Measurements from ENCODE around the gene GPX7. TPM values are rescaled to one million over a fixed set of nuclear protein-coding genes. Genes with fewer than 3 reads are reported as not detected.

Gene GPX7
- total RNA-seq, 2 donors from 2014 or later = 17.8 to 23.7 TPM

DNA sequence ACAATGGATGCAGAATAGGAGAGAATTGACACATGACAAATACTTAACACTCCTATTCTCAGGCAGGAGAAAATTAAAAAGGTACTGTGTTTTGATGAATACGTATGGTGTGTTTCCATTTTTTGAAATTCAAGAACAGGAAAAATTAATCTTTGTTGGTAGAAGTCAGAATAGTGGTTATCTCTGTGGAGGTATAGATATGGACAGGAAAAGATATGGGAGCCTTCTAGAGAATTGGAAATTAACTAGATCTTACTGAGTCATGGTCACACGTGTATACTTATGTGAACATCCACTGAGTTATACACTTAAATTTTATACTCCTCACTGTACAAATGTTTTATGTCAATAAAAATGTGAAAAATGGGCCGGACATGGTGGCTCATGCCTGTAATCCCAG lies 39.4 kb upstream of the GPX7 start:
- TF ChIP-seq, protein P1, sequence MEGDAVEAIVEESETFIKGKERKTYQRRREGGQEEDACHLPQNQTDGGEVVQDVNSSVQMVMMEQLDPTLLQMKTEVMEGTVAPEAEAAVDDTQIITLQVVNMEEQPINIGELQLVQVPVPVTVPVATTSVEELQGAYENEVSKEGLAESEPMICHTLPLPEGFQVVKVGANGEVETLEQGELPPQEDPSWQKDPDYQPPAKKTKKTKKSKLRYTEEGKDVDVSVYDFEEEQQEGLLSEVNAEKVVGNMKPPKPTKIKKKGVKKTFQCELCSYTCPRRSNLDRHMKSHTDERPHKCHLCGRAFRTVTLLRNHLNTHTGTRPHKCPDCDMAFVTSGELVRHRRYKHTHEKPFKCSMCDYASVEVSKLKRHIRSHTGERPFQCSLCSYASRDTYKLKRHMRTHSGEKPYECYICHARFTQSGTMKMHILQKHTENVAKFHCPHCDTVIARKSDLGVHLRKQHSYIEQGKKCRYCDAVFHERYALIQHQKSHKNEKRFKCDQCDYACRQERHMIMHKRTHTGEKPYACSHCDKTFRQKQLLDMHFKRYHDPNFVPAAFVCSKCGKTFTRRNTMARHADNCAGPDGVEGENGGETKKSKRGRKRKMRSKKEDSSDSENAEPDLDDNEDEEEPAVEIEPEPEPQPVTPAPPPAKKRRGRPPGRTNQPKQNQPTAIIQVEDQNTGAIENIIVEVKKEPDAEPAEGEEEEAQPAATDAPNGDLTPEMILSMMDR (conservative IDR thresholded peaks at IDR 0.05) = no peak
- Histone ChIP-seq H3K9me3 (ENCODE audit: control insufficient read depth, low read length) (peaks cover 5% of the 10 kb centered on the region), H3K9ac (ENCODE audit: extremely low read depth, low read length, poor library complexity, severe bottlenecking) (no peak overlapping the region), H3K27ac (ENCODE audit: low read depth, low read length) (no peak overlapping the region), H3K4me1 (ENCODE audit: control insufficient read depth, insufficient read depth, low read length) (peaks cover 2% of the 10 kb centered on the region), H3K4me3 (ENCODE audit: low read length) (no peak overlapping the region), H3K27me3 (ENCODE audit: control insufficient read depth, insufficient read depth, low read length, poor library complexity, severe bottlenecking) (no peaks in the 10 kb centered on the region), H3K36me3 (ENCODE audit: control insufficient read depth, insufficient read depth, low read length) (no peaks in the 10 kb centered on the region)
- no peaks in the 10 kb centered on the region for H3K9me3 Mint-ChIP-seq
- H3K27me3 Mint-ChIP-seq (ENCODE audit: insufficient read depth) = no peaks in the 10 kb centered on the region
- DNase-seq = no peak
- peaks cover 3% of the 10 kb centered on the region for H3K4me1 Mint-ChIP-seq
- no peak overlapping the region for H3K4me3 Mint-ChIP-seq
- no peak overlapping the region for H3K27ac Mint-ChIP-seq
- 89 to 100% methylated on average over 2 to 3 of the region's 3 CpGs for WGBS, 2 experiments (ENCODE audit: insufficient coverage in 1 of 2, insufficient read length in 1 of 2)
- no peaks in the 10 kb centered on the region for H3K36me3 Mint-ChIP-seq (ENCODE audit: low read depth)

DNA sequence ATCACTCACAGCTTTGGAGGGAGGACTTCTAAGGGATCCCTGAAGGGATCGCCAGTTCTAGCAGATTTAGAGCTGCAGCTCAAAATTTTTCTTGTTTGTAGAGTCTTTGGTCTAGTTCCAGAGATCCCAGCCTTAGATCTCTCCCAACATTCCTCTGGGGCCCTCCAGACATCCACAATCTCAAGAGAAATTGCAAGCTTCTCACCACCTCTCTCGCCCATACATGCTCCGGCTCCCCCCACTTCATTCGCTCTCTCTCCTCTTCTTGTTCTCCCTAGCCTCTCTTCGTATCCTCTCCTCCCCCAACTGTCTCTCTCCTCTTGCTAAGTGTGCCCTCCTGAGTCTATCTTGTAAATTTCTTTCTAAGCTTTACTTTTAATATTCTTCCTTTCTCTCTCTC lies 34.2 kb upstream of the GPX7 start:
- H3K4me3 ChIP-seq (ENCODE audit: low read length) = no peak overlapping the region
- Mint-ChIP-seq H3K9me3 (no peaks in the 10 kb centered on the region), H3K4me3 (no peak overlapping the region), H3K27me3 (ENCODE audit: insufficient read depth) (no peaks in the 10 kb centered on the region), H3K4me1 (peaks cover 11% of the 10 kb centered on the region), H3K36me3 (ENCODE audit: low read depth) (no peaks in the 10 kb centered on the region), H3K27ac (no peak overlapping the region)
- no peaks in the 10 kb centered on the region for H3K27me3 ChIP-seq (ENCODE audit: control insufficient read depth, insufficient read depth, low read length, poor library complexity, severe bottlenecking)
- WGBS, 2 experiments (ENCODE audit: insufficient coverage in 1 of 2, insufficient read length in 1 of 2) = 78 to 82% methylated on average over 5 of the region's 5 CpGs
- H3K27ac ChIP-seq (ENCODE audit: low read depth, low read length) = no peak overlapping the region
- H3K9ac ChIP-seq (ENCODE audit: extremely low read depth, low read length, poor library complexity, severe bottlenecking) = no peak overlapping the region
- H3K9me3 ChIP-seq (ENCODE audit: control insufficient read depth, low read length) = no peaks in the 10 kb centered on the region
- TF ChIP-seq, protein P1 (conservative IDR thresholded peaks at IDR 0.05) = no peak
- no peaks in the 10 kb centered on the region for H3K36me3 ChIP-seq (ENCODE audit: control insufficient read depth, insufficient read depth, low read length)
- no peak for DNase-seq
- H3K4me1 ChIP-seq (ENCODE audit: control insufficient read depth, insufficient read depth, low read length) = peaks cover 6% of the 10 kb centered on the region

DNA sequence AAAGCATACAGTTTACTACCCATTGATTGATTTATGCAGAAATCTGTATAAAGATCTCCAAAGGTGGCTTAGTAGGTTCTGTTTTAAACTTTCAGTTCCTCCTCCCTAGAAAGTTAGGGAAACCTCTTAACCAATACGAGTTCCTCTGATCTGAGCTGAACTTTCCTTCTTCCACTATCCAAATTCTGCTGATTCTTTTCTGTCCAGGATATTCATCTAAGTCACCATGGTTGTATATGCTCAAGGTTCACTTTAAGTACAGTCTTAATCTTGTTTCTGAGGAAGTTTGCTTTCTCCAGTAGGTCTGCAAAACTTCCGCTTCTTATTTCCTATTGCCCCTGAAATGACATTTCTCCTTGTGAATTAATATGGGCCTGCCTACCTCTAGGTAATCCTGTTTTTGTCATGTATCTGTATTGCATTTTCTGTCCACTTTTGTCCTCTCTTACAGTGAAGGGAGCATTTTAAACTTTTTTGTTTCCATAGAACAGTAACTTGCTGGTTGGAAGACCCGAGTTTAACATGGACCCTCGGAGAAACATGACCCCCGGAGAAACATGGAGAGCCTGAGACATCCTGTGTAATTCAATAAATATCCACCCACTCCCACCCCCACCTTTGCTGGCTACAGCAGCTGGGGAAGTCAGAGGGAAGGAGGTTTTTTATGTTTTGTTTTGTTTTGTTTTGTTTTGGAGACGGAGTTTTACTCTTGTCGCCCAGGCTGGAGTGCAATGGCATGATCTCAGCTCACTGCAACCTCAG lies 32.5 kb upstream of the GPX7 start:
- Mint-ChIP-seq H3K27ac (no peak overlapping the region), H3K9me3 (no peaks in the 10 kb centered on the region), H3K4me3 (no peak overlapping the region)

More for the DNA sequence above, 32.5 kb upstream of the GPX7 start:
- H3K4me1 Mint-ChIP-seq = peaks cover 11% of the 10 kb centered on the region
- H3K4me1 ChIP-seq (ENCODE audit: control insufficient read depth, insufficient read depth, low read length) = peaks cover 6% of the 10 kb centered on the region
- DNase-seq = no peak
- H3K27me3 ChIP-seq (ENCODE audit: control insufficient read depth, insufficient read depth, low read length, poor library complexity, severe bottlenecking) = no peaks in the 10 kb centered on the region
- no peak overlapping the region for H3K27ac ChIP-seq (ENCODE audit: low read depth, low read length)
- no peaks in the 10 kb centered on the region for H3K27me3 Mint-ChIP-seq (ENCODE audit: insufficient read depth)
- no peak overlapping the region for H3K9ac ChIP-seq (ENCODE audit: extremely low read depth, low read length, poor library complexity, severe bottlenecking)
- 77 to 95% methylated on average over 4 to 7 of the region's 7 CpGs for WGBS, 2 experiments (ENCODE audit: insufficient coverage in 1 of 2, insufficient read length in 1 of 2)
- no peak overlapping the region for H3K4me3 ChIP-seq (ENCODE audit: low read length)
- no peaks in the 10 kb centered on the region for H3K36me3 ChIP-seq (ENCODE audit: control insufficient read depth, insufficient read depth, low read length)
- H3K36me3 Mint-ChIP-seq (ENCODE audit: low read depth) = no peaks in the 10 kb centered on the region
- no peaks in the 10 kb centered on the region for H3K9me3 ChIP-seq (ENCODE audit: control insufficient read depth, low read length)
- TF ChIP-seq, protein P1 (conservative IDR thresholded peaks at IDR 0.05) = no peak

All from endodermal cell (in vitro differentiated cells).